NCI-H2227 (cell line): ENCODE data around the gene GRIK4.
"Not testable (repeated sequence)": the region's sequence is repeated elsewhere in the genome, so short reads cannot be mapped to it uniquely, and the experiment has no call there.

Experiments
- DNase-seq: peaks from one replicate; lab custom pipeline; 2025; ENCODE audit not compliant: unreplicated experiment; lab: John Stamatoyannopoulos, UW

The GRIK4 gene

DNA sequence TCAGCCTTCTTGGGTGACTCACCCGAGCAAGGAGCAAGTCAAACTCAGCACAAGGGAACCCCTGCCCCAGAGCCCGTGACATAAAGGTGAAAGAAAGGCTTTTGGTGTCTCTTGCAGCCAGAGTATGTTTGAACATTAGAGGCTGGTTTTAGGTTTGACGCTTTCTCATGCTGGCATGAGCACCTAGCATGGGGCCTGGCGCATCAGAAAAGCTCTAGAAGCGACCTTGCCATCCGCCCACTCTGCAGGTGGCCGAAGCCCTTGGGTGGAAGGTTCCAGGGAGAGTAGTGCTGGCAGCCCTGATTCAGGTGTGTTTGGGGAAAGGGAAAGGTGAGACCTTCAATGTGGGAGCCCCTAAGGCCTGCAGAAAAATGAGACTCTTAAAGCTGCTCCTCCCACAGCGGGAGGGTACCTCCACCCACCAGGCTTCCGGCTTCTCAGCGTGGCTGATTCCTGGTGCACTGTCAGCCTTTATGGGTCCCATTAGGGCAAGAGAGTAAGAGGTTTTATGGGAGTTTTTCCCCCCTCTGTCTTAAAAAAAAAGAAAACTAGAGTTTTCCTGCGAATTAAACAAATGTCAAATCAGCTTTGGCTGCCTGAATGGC lies 88.4 kb downstream of the GRIK4 start:
- DNase-seq = no peak

DNA sequence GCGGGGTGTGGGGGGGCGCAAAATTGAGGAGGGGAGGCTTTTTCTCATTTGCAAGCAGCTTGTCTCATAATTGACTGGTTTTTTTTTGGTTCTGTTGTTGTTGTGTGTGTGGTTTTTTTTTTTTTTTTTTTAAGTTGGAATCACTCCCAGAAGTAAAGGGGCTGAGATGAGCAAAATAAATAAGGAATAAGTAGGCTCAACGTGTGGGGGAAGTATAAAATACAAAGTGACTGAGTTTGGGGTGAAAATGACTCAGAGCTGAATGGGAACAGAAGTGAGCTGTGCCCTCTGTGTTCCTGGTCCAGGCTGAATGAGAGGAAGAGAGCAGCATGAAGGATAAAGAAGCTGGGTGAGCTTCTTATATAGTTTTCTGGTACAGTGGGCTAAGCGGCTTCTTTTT lies 90.0 kb downstream of the GRIK4 start:
- no peak for DNase-seq

DNA sequence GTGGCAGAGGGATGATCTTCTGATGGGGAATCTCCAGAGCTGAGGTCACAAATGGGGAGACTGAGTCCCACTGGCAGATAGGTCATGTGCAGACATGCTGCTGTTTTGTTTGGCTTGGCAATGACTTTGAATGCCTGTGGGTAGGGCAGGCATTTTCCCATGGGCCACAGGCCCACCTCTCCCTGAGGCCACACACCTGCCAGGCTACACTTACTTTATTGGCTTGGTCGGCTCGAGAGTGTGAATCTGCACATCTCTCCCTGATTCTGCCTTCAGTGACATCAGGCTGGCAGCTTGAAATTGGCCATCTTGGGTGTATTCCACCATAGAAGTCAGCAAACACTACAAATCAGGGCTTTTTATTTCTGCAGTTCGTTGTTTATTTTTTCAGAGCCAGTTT lies 91.5 kb downstream of the GRIK4 start:
- no peak for DNase-seq

DNA sequence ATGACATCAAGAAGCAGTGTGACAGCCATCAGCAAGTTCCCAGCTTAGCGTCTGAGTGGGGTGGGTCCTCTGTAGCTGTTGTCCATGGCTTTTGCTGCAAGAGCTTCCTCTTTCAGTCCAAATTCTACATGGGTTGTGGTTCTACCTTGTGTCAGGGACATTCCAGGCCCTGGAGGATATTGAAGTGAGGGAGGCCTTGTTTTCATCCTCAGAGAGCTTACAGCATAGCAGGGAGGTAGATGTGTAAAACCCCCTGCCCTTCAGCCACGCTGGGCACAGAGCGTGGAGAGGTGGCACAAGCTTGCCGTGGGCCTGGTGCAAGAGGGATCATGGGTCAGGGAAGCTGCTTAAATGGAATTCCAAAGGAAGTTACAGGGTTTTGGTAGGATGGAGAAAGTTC lies 93.9 kb downstream of the GRIK4 start:
- DNase-seq = no peak

DNA sequence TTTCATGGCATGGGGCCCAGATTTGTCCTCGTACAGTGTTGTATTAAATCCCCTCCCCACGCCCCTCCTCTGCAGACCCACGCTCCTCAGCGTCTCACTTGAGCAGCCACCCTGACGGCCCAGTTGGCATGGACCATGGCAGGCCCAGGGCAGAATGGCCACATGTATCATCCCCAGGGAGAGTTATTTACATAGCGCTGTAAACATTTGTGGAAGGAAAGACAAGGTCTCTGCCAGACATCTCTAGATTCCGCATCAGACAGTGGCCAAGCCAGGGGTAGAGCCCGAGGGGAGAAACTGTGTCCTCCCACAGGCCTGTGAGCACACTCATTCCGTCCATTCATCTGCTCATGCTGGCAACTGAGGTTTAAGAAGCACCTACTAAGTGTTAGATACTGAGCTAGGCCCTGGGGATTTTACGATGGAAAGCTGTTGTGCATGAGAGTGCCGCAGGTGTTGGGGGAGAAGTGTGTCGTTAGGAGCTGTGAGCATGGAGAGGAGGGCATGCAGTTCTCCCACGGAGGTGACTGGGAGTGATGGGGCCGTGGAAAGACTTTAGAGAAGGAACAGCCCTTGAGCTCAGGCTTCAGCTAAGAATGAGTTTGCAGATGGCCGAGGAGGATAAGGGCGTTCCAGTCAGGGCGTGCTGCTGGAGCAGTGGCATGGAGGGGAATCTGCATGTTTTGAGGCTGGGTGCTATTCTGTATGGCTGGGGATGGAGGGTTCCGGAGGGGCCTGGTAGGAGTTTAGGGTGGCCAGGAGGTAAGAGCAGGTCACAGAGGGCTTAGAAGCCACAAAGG lies 94.9 kb downstream of the GRIK4 start:
- no peak for DNase-seq

DNA sequence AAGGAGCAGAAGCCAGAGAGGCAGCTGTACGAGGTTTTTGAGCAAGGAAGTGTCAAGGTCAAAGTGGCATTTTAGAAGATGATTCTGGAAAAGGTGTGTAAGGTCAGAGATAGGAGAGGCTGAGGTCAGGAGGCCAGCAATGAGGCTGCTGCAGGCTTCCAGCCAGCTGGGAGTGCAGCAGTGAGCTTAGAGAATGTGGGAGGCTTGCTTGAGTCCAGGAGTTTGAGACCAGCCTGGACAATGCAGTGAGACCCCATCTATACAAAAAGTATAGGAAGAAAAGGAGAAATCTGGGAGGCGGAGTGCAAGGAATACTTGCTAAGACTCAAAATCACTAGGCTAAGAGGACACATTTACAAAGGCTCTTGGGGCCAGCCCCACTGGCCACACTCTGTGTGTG lies 96.5 kb downstream of the GRIK4 start:
- DNase-seq = no peak

DNA sequence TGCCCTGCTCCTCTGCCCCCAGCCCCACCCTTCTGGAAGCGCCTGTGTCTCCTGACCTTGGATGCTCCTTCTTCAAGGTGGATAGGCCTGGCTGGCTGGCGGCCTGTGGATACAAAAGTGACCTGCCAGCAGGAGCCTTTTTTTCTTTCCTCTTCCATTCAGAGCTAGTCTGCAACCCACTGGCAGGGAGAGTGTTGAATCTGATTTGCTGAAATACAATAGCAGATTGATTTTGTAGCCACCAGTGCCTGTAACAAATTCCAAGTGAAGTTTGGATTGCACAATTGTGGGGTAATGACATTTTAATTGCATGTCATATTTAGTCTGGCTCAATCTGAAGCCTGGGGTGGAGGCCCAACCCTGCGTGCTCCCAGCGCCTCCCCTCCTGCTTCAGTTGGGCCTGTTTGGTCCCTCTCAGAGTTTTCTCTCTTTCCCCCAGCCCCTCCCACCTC lies 97.2 kb downstream of the GRIK4 start:
- DNase-seq = peak; percentile 23

DNA sequence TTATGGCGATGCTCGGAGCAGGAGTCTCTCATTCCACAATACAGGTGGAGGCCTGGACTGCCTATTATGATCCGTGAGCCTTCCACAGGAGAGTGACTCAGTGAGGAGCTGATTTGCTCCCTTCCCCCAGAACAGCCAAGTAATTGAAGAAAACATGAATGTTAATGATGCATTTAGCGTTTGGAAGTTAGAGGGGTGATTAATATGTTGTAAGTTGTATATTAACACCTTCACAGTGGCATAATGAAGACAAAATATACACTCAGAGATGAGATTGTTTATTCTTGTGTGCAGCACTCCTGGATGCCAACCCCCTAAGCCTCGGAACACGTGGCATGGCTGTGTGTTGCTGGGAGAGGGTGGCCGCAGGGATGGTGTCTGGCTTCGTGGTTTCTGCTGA lies 98.6 kb downstream of the GRIK4 start:
- no peak for DNase-seq

DNA sequence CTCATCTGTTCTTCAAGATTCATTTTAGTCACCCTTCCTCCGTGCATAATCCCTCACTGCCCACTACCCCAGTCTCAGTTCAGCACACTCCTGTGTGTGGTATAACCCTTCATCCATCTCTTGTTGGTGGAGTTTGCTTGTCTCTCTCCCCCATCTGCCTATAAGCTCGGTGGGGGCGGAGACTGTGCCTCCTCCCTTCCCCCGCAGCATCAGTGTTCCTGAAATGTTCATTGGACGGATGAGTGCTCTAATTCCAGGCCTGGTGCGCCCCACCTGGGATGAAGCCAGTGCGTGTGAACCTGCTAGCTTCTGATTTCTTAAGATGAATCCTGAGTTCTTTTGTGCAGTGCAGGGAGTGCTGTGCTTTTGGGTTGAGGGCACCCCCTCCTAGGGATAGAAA lies 100.0 kb downstream of the GRIK4 start:
- no peak for DNase-seq

DNA sequence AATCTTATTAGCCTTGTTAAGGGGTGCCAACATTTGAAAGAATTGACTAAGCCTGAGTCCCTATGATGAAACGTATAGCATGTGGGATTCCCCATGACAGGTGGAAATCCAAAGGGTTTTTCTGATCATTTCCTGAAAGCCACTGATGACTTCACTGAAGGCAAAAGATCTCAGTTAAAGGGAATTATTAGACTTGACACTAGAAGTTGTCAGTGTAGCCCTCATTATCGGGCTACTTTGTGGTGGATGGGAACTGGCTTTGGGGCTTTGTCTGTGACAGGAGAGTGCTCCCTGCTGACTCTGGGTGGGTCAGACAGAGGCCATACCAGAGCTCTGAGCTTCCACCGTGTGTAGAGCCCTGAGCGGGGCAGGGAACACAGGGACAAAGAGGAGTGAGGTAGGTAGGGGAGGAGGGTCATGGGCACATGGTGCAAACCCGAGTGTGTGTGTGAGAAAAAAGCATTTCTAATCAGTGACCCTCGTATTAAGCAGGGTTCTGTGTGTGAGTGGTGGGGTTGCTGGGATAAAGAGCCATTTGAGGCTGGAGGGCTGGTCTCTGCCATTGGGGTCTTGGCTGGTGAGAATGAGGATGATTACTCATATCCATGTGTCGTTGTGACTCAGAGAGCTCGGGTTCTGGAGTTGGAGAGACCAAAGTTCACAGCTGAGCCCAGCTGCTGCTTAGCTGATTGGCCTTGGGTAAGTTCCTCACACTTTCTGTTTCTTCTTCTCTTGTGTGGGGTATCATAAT lies 101.1 kb downstream of the GRIK4 start:
- no peak for DNase-seq

DNA sequence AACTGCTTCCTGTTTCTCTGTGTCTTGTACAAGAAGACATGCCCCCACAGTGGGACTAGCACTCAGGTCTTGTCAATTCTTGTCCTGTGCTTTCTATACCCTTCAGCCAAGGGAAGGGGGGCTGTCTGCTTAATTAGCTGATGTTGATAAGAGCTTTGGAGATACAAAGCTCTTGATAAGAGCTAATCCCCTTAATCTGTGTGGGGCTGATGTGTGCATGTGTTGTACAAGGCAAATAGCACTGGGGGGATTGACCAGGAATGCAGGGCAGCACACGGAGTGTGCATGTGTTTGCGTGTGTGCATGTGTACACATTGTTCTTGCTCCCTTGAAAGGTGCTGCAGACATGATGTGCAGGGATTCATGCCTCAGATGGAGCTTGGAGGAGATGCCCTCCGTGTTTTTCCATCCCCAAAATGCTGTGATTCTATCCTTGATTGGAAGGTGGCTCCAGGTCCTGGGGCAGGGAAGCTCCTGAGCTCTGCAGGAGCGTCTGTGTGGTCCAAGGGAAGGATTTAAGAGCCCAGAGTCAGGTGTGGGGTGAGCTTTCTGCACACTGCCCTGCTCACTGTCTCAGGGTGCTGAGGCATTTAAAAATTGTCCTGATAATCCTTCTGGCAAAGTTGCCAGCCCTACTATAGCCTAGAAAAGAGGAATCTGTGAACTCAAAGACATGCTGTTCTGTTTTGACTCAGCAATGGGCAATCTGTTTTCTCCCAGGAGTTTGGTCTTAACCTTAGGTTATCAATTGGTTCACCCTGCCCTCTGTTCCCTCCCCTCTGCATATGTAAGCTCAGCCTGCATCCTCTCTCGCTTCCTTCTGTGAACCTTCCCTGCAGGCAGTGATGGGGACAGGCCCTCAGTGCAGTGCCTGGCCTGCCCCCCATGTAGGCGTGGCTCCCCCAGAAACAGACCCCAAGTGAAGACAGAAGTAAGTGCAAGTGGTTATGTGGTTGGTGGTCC lies 102.0 kb downstream of the GRIK4 start:
- no peak for DNase-seq

DNA sequence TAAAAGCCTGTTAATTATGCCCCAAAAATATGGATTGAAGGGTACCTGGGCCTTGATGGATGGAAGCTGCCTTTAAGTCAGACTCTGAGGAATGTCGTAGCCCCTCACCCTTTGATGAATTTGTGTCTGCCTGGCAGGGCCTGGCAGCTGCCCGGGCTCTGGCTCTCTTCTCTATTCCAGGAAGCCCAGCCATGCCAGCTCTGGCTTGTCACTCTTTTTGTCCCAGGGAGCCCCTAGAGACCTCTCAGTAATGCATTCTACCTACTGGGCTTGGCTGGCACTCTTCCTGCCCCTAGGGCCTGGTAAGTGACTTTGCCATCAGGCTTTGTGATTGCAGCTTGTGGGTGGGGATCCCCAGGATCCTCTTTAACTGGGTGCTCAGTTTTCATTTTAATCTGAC lies 103.8 kb downstream of the GRIK4 start:
- DNase-seq = no peak

DNA sequence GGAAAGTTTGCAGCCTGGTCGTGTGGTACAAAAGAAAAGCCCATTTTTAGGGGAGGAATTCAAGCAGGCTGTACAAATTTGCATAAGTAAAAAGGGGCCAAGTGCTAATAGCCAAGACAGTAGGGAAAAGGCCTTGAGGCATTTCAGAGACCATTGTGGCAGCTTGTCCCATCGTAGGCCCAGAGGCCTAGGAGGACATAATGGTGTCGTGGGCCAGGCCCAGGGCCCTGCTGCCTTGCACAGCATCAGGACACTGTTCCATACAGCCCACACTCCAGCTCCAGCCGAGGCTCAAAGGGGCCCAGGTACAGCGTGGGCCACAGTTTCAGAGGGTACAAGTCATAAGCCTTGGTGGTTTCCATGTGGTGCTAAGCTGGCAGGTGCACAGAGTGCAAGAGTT lies 106.9 kb downstream of the GRIK4 start:
- DNase-seq = no peak

DNA sequence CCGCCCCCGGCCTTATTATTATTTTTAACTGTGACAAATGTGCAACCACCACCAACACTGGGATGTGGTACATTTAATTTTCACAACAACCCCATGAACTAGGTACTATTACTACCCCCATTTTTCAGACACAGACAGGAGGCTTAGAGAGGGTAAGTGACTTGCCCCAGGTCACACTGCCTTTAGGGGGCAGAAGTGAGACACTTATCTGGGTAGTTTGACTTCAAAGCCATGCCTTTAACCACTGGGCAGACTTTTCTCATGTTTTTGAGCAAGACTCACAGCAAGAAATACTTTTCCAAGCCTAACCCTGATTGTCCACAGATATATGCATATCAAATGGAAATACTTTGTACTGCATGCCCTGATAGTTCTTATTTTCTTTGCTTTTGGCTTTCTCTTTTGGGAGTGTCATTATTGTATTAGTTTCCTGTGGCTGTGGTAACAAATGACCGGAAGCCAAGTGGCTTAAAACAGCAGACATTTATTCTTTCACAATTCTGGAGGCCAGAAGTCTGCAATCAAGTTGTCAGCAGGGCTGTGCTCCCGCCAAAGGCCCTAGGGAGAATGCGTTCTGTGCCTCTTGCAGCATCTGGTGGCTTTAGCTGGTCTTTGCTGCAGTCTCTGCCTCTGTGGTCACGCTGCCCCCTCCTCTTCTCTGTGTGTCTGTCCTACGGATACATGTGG lies 110.8 kb downstream of the GRIK4 start:
- DNase-seq = peak; percentile 2

DNA sequence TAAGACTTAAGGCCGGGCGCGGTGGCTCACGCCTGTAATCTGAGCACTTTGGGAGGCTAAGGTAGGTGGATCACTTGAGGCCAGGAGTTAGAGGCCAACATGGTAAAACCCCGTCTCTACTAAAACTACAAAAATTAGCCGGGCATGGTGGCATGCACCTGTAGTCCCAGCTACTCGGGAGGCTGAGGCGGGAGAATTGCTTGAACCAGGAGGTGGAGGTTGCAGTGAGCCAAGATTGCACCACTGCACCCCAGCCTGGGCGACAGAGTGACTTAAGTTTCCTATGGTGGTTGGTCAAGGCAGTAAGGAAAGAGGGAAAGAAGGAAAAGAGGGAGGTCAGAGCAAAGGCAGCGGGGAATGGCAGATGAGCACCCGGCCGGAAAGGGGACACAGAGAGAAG lies 113.4 kb downstream of the GRIK4 start:
- DNase-seq = not testable (repeated sequence)

DNA sequence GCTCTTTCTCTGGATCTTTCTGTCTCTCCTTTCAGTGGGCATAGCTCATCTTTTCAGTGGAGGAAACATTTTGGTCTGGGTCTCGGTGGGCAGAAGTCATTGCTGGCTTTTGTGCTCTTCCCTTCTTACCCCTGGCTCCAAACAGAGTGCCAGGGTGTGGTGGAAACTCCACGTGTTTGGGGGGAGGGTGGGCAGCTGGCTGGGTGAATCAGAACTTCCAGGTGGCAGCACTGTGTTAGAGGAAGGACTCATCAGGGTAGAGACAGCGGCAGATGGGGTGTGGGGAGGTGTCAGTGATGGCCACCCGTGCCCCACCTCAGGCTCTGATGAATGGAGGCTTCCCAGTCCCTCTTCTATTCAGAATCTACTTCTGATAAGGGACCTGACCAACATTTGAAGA lies 114.0 kb downstream of the GRIK4 start:
- no peak for DNase-seq

DNA sequence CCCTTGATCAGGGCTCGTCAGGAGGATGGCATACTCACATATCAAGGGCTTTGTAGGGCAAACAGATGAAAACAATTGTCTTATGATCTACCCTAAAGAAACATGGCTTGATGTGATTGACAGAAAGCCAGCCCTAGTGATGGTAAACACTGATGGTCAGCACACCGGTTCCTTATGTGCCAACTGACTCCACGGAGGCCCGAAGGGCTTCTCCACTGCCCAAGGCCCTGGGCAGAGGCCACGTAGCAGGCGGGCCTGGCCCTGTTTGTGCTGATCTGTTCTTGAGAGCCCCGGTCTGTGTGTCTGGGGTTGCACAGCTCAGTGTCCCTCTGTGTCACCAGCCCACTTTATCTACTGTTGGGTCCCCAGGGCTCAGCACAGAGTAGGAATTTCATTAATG lies 115.2 kb downstream of the GRIK4 start:
- no peak for DNase-seq

DNA sequence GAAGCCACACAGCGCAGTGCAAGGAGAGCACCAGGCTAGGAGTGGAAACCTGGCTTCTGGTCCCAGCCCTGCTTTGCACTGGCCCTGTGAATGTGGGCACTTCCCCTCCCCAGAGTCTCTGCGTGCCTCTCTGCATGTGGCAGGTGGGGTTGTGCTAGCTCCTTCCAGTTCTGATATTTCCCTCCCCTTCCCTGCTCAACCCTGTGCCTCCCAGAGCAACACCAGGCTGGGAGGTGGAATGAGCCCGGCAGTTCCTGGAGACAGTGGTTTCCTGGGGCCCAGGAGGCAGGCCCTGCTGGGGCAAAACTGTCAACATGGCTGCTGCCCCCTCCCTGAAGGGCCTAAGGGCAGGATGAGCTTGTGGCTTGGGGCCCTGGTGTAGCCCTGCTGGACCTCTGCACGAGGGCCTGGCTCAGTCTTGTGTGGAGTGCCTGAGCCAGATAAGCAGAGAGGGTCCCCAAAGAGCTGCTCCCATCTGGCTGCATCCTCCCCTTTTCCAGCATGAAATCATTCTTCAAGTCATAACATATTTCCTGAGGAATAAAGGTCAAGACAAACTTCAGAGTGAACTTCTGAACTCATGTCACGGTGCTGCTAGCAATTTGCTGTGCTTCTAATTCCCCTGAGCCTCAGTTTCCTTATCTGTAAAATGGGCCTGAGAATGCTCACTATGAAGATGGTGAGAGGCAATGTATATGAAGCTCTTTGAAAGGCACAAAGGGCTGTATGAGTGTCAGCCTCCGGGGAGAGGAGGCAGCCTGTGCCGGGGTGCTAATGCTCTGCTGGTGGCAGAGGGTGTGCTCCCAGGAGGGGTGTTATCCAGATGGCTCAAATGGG lies 116.0 kb downstream of the GRIK4 start:
- no peak for DNase-seq

DNA sequence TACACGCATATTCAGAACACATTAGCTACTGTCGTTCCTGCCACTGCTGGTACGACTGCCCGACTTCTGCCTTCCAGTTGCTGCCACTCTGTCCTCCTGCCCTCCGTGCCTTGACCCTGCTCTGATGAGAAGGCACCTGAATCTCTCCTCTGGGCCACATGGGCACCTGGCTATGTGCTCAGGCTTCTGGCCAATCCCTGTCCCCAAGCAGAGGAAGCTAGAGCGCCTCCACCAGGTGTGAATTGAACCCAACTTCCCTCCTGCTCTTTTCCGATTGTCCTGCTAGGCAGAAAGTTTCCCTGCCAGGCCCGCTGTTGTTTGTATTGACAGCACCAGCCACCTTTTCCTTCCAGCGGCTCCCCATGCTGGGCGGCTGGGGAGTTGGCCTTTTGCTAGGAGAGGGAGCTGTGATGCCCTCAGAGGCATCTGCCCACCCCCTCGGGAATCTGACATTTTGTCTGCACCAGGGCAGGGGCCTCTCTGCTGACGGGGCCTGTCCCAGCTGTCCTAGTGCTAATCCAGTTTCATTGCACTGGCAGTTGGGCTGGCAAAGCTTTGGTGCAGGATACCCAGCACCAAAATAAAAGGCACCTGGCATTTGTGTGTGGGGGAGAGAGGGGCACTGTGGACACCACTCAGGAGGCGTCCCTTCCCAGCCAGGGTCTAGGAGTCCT lies 118.0 kb downstream of the GRIK4 start:
- no peak for DNase-seq
